Urinary bladder (tissue), 4 donors: ENCODE measurements around the gene GPR171. TPM values are rescaled to one million over a fixed set of nuclear protein-coding genes. Genes with fewer than 3 reads are reported as not detected.
"Not testable (repeated sequence)": the region's sequence is repeated elsewhere in the genome, so short reads cannot be mapped to it uniquely, and the experiment has no call there.

Source experiments
- DNase-seq: peaks from one replicate; pipeline ENCODE4 v3.0.0-alpha.2; 2015; ENCODE audit errors: extremely low spot score
- H3K27ac ChIP-seq: one replicate; pipeline ENCODE4 v1.5.1; 2013; ENCODE audit warnings: low read depth, mild to moderate bottlenecking, moderate library complexity
- H3K36me3 ChIP-seq: one replicate; pipeline ENCODE4 v1.6.1; 2013; ENCODE audit warnings: mild to moderate bottlenecking, moderate library complexity; ENCODE audit not compliant: insufficient read depth
- H3K4me1 ChIP-seq: one replicate; pipeline ENCODE4 v1.6.1; 2013; ENCODE audit warnings: mild to moderate bottlenecking, moderate library complexity; ENCODE audit not compliant: insufficient read depth
- H3K4me3 ChIP-seq: one replicate; pipeline ENCODE4 v1.5.1; 2013; ENCODE audit warnings: low read depth, low read length
- WGBS: extraction: QIAGEN DNeasy Blood & Tissue Kit; methylation state at CpG from one replicate; pipeline ENCODE4 v1.1.7; 2013; 5-methylcytosine and 5-hydroxymethylcytosine counted together
- polyA plus RNA-seq: library from polyadenylated mRNA; stranded (reverse); fragments of 200-250 nt; gene quantifications from one replicate; pipeline ENCODE4 v1.2.3, GENCODE V29; 2013
- total RNA-seq: library from RNA; depleted of rRNA; stranded (reverse); fragments of >200 nt; gene quantifications from one replicate; pipeline ENCODE4 v1.2.3, GENCODE V29; 2014
- donor health status: healthy with polysubstance abuse.
- donor health status: healthy.

The GPR171 gene, protein sequence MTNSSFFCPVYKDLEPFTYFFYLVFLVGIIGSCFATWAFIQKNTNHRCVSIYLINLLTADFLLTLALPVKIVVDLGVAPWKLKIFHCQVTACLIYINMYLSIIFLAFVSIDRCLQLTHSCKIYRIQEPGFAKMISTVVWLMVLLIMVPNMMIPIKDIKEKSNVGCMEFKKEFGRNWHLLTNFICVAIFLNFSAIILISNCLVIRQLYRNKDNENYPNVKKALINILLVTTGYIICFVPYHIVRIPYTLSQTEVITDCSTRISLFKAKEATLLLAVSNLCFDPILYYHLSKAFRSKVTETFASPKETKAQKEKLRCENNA
- 0.63 TPM for total RNA-seq
- 1.5 TPM for polyA plus RNA-seq

DNA sequence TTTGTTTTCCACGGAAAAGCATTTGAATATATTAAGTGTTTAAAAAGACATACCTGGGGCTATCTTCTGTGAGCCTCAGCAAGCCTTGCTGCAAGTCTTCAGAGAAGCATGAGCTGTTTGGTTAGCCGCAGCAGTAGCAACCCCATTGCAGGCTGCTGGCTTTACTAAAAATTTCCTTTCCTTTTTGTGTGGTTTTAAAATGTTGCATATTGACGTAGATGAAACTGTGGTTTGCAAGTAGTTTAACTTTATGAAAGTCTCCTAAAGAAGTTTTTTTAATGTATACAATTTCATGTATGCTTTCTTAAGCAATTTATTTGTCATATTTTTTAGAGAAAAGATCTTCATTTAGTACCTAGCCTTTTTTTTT, at the start of gene GPR171:
Gene GPR171 (minus strand): TSS at position 166 of the 370 bp plus-strand sequence. CDS start 3,830 bp downstream, outside the sequence.
- H3K36me3 ChIP-seq: no peaks in the 10 kb centered on the region
- H3K27ac ChIP-seq: peak within 1 kb of the TSS; percentile 23
- no peak for DNase-seq
- WGBS: 90% methylated on average over 3 of the region's 3 CpGs
- no peaks in the 10 kb centered on the region for H3K4me1 ChIP-seq
- peak within 1 kb of the TSS; percentile 18 for H3K4me3 ChIP-seq

DNA sequence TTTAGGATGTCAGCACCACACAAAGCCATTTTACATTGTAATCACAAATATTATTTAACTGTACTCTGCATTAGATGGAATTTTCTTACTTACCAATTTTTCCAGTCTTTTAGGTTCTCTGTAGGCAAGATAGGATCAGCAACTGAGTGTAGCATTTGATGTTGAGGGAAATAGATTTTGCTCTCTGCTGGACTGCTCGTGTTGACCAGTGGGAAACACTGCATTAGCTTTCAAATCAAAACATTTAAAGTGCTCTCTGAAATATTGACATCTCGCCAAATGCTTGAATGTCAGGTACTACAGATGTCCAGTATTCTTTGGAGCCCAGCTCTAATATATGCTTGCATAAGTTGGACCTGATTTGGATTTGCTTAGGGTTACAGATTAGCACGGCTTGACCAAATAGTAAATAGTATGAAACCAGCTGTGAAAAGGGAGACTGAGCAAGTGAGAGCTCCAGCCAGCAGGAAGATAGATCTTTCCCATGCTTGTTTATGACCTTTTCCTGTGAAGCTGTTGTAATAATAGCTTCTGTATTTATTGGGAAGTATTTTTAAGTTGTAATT, 45.8 kb upstream of the GPR171 start:
- Histone ChIP-seq H3K4me3 (no peak overlapping the region), H3K27ac (no peak overlapping the region), H3K4me1 (no peaks in the 10 kb centered on the region), H3K36me3 (no peaks in the 10 kb centered on the region)
- DNase-seq: no peak
- 50% methylated on average over 3 of the region's 3 CpGs for WGBS

DNA sequence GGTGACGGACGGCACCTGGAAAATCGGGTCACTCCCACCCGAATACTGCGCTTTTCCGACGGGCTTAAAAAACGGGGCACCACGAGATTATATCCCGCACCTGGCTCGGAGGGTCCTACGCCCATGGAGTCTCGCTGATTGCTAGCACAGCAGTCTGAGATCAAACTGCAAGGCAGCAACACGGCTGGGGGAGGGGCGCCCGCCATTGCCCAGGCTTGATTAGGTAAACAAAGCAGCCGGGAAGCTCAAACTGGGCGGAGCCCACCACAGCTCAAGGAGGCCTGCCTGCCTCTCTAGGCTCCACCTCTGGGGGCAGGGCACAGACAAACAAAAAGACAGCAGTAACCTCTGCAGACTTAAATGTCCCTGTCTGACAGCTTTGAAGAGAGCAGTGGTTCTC, 39.0 kb upstream of the GPR171 start:
- DNase-seq, H3K4me1 ChIP-seq, H3K36me3 ChIP-seq, H3K27ac ChIP-seq, H3K4me3 ChIP-seq: not testable (repeated sequence)
- WGBS: 85% methylated on average over 16 of the region's 18 CpGs

DNA sequence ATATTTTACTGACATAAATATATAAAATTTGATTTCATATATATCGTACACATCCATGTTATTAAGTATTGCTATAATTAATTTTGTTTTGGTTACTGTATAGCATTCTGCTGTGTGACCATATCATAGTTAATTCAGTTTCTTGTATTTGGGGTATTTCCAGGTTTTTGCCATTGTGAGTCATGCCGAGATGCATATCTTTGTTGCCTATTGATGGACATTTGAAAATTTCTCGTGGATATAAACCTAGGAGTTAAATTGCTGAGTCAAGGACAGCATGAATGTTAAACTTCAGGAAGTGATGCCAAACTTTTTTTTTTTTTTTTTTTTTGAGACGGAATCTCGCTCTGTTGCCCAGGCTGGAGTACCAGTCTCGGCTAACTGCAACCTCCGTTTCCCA, 33.7 kb upstream of the GPR171 start:
- DNase-seq: no peak
- no peak overlapping the region for H3K4me3 ChIP-seq
- H3K27ac ChIP-seq: no peak overlapping the region
- 82% methylated on average over 7 of the region's 7 CpGs for WGBS
- H3K4me1 ChIP-seq: no peaks in the 10 kb centered on the region
- H3K36me3 ChIP-seq: no peaks in the 10 kb centered on the region

DNA sequence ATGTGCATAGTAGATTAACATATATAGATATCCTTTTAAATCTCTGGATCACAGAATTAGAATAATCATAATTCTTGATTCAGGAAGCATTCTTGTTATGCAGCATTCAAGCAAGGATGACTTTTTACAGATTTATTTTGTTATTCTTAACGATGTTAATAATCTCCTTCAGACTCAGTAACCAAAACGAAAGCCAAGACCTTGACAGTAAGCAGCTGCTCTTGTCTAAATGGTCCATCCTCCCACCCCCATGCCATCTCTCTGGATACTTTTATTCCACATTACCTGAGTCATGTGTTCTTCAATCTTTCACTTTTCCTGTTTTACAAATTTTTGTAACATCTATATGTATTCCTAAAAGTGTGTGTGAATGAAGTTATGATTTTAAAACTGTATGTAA, 33.3 kb upstream of the GPR171 start:
- DNase-seq: no peak
- no peak overlapping the region for H3K4me3 ChIP-seq
- 26% methylated on average over 2 of the region's 2 CpGs for WGBS
- no peak overlapping the region for H3K27ac ChIP-seq
- no peaks in the 10 kb centered on the region for H3K36me3 ChIP-seq
- no peaks in the 10 kb centered on the region for H3K4me1 ChIP-seq

DNA sequence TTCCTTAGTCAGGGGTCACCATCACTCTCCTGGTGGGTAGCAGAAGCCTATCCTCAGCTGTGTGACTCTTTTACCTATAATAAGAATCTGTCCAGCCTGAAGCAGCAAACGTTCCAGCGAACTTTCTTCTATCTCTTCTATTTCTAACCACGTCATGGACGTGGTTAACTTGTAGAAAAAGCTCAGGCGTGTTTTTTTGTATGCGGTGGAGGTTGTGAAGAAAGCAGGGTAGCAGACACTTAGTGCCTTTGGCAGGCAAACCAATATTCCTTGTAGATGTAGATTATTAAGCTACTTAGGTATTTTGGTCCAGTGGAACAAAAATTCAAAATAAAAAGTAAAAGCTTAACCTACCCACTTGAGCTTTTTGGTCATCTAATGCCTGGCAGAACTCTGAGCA, 31.8 kb upstream of the GPR171 start:
- no peak for DNase-seq
- Histone ChIP-seq H3K36me3 (no peaks in the 10 kb centered on the region), H3K27ac (peak overlapping the region; percentile 45), H3K4me1 (no peaks in the 10 kb centered on the region), H3K4me3 (no peak overlapping the region)
- WGBS: 81% methylated on average over 6 of the region's 6 CpGs

DNA sequence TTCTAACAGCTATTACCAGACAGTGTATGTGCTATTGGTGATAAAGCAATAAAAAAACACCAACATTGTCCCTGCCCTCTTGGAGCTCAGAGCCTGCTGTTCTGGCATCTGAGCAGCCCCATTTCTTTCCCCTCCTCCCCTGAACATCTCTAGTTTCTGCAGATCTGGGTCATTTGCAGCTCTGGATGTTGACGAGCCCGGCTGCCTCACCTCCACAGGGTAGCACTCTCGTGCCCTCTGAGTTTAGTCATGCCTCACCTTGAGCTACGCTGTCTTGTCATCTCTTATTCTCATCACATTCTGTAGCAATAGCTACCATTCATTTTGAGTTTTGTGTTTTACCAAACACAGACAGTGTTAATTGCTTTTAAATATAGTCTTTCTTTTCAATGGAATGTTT, 30.0 kb upstream of the GPR171 start:
- Histone ChIP-seq H3K4me3 (no peak overlapping the region), H3K27ac (no peak overlapping the region), H3K36me3 (no peaks in the 10 kb centered on the region), H3K4me1 (no peaks in the 10 kb centered on the region)
- 92% methylated on average over 4 of the region's 4 CpGs for WGBS
- no peak for DNase-seq

DNA sequence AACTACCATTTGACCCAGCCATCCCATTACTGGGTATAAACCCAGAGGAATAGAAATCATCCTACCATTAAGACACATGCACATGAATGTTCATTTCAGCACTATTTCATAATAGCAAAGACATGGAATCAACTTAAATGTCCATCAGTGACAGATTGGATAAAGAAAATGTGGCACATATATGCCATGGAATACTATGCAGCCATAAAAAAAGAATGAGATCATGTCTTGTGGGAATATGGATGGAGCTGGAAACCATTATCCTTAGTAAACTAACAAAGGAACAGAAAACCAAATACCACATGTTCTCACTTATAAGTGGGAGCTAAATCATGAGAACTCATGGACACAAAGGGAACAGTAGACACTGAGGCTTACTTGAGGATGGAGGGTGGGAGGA, 29.4 kb upstream of the GPR171 start:
- not testable (repeated sequence) for DNase-seq, H3K4me1 ChIP-seq, H3K4me3 ChIP-seq, H3K27ac ChIP-seq, H3K36me3 ChIP-seq

DNA sequence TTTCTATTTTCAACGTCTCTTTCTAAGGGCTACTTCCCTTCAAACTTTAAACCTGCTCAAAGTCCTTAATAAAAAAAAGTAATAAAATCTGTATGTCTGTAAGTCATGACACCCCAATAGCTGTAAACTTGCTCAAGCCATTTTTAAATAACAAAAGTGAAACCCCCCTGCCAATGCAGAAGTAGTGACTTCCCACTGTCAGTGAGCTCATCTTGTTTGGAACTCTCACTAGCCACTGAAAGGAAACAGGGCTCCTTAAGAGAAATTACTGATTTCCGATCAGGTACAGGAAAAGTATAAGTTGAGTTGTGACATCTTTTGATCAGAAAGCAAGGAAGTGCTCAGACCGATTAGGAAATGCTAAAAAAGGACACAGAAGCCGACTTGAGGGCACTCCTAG, 27.6 kb upstream of the GPR171 start:
- H3K4me3 ChIP-seq: no peak overlapping the region
- no peaks in the 10 kb centered on the region for H3K36me3 ChIP-seq
- no peak overlapping the region for H3K27ac ChIP-seq
- WGBS: 62% methylated on average over 4 of the region's 4 CpGs
- no peaks in the 10 kb centered on the region for H3K4me1 ChIP-seq
- DNase-seq: no peak

DNA sequence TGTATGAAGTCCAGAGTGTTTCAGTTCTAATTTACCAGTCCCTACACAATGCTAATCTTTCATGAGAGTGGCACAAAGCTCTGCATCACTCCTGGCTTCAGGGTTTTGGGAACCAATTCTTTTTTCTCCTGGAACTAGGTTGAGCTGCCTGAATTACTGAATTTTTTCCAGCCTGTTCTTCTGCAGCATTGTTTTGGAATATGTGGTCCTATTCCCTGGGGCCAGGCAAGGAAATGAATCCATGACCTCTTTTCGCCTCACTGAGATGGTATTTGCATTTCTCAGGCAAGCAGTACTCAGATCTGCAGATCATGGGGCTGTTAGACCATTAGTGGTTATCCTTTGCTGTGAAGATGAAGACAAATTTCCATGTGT, 25.6 kb upstream of the GPR171 start:
- no peak overlapping the region for H3K4me3 ChIP-seq
- 63% methylated on average over 1 of the region's 1 CpG for WGBS
- DNase-seq: no peak
- no peaks in the 10 kb centered on the region for H3K36me3 ChIP-seq
- H3K27ac ChIP-seq: no peak overlapping the region
- H3K4me1 ChIP-seq: no peaks in the 10 kb centered on the region

DNA sequence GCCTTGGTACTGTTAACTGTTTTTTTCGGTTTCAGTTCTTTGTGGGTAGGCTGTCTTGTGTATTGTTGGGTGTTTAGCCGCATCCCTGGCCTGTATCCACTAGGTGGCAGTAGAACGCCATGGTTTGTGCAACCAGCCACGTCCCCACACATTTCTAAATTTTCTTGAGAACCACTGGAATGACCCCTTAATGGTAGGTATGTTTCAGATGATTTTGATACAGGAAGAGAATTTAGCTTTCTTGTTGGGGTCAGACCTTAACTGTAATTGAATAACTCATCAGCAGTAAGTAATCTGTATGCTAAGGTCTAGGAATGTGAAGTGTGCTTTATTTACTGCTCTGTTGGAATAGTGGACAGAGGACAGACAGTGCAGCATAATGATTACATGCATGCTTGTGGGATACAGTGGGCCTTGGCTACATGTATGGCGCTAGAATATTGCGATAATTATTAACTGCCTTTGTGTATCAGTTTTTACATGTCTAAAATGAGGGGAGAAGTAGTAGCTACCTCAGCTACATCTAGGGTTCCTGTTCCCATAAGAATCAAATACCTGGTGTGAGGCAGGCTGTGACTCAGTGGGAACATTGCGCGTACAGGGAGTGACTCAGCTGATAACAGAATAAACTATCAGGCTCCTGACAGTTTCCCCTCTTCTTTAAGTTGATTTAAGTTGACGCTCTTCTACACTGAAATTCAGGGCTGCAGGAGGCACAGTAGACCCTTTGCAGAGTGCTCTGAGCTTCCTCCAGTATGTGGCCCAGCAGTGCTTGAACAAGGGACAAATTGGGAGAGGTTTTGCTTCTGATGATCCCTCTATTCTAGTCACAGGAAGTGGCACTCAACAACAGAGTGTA, 25.0 kb upstream of the GPR171 start:
- DNase-seq: peak; percentile 45
- 34% methylated on average over 9 of the region's 9 CpGs for WGBS
- Histone ChIP-seq H3K27ac (no peak overlapping the region), H3K36me3 (no peaks in the 10 kb centered on the region), H3K4me3 (no peak overlapping the region), H3K4me1 (no peaks in the 10 kb centered on the region)

DNA sequence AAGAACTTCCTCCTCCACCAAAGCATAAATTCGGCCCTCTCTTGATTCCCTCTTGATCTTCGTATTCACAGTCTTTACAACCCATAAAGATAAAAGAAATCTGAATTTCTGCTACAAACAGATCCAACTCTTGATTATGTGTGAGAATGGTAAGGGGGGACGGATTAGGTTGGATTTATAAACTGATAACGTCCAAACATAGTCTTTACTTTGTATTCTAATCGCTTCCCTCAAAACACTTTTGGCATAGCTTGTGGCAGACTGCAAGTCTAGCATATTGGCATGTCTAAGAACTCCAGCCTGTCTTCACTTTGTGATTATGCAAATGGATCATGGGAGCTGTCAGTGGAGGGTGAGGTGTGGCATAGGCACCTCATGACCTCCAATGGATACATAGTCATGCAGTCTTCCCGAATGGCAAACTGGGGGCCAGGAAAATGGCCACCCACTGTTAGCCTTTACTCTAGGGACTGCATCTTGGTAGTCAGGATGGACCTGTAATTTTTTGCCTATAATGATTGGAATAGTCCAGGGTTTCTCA, 24.3 kb upstream of the GPR171 start:
- Histone ChIP-seq H3K4me3 (no peak overlapping the region), H3K36me3 (no peaks in the 10 kb centered on the region), H3K4me1 (no peaks in the 10 kb centered on the region), H3K27ac (no peak overlapping the region)
- no peak for DNase-seq
- 69% methylated on average over 6 of the region's 6 CpGs for WGBS

DNA sequence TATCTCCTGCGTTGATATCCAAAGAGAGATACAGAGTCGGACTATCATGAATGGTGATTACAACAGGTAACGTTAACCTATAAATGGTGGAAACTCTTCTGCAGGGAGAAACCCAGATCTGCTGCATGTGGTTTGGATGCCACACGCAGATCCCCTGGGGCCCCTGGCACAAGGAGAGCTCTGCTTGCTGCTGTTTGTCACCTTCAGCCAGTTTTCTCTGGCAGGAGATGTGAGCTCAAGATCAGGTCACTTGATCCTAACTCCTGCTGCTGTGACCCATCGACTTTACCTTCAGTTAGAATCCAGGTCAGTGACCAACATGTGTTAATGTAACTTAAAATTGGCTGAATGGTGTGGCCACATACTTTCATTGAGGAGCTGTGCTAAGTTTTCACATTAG, 23.8 kb upstream of the GPR171 start:
- DNase-seq: no peak
- WGBS: 85% methylated on average over 5 of the region's 5 CpGs
- Histone ChIP-seq H3K36me3 (no peaks in the 10 kb centered on the region), H3K27ac (no peak overlapping the region), H3K4me3 (no peak overlapping the region), H3K4me1 (no peaks in the 10 kb centered on the region)

DNA sequence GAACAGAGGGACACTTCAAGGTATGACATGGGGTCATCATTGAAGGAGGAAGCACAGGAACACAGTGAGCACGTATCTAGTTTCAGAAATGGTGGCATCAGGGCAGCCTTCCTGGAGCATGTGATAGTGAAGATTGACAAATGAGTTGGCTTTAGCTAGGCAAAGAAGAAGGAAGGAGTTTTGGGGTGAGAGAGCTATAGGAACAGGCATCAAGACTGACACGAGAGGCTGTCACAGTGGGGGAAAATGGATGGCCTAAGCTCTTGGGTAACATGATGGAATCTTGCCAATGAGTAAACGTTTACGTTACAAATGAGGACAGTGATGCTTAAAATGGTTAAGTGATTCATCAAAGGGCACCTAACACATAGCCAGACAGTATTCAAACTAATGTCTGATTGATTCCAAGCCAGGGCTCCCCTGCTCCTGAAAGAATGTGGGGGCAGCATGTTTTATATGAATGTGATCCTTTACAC, 23.1 kb upstream of the GPR171 start:
- DNase-seq: no peak
- Histone ChIP-seq H3K4me3 (no peak overlapping the region), H3K4me1 (no peaks in the 10 kb centered on the region), H3K36me3 (no peaks in the 10 kb centered on the region), H3K27ac (no peak overlapping the region)
- WGBS: 51% methylated on average over 4 of the region's 4 CpGs
